ENCODE measurements around the gene PLXND1.

Gene PLXND1

DNA sequence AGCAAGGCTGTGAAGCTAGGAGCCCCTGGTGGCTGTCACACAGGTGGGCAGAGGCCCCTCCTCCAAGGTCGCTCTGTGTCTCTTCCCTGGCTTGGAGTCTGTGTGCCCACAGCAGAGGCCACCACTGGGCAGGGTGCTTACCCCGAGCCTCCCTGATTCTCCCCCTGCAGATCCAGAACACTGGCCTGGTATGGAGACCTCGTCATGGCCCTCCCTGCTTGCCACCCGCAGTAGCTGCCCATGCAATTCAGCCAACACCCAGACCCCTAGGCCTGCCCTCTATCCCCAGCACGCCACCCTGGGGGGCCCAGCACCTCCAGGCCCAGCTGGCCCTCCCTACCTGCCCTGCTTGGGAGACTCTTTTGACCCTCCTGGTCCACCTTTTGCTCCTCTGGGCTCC lies 83.5 kb downstream of the PLXND1 start:
- TF ChIP-seq, protein P1, sequence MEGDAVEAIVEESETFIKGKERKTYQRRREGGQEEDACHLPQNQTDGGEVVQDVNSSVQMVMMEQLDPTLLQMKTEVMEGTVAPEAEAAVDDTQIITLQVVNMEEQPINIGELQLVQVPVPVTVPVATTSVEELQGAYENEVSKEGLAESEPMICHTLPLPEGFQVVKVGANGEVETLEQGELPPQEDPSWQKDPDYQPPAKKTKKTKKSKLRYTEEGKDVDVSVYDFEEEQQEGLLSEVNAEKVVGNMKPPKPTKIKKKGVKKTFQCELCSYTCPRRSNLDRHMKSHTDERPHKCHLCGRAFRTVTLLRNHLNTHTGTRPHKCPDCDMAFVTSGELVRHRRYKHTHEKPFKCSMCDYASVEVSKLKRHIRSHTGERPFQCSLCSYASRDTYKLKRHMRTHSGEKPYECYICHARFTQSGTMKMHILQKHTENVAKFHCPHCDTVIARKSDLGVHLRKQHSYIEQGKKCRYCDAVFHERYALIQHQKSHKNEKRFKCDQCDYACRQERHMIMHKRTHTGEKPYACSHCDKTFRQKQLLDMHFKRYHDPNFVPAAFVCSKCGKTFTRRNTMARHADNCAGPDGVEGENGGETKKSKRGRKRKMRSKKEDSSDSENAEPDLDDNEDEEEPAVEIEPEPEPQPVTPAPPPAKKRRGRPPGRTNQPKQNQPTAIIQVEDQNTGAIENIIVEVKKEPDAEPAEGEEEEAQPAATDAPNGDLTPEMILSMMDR (IDR thresholded peaks at IDR 0.05; ENCODE audit: low read depth, low read length, missing control alignments): no peak
- DNase-seq (ENCODE audit: low read depth): no peak
- H3K4me3 ChIP-seq (ENCODE audit: low read depth, low read length): no peak overlapping the region

DNA sequence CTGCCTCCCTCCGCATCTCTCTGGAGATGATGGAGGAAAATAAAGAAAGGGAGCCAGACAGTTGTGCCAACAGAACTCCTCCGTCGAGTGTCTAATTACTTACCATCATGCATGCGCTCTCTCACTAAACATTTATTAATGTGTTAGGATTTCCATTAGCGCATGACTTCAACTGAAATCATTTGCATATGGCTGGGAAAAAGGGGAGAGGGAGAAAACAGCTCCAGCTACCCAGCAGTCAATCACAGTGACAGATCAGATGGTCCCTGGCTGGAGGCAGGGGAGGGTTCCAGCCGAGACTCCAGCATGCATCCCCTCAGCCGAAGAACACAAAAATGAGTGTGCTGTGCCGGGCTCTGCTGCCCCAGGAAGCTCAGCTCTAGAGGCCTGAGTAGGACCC lies 84.9 kb downstream of the PLXND1 start:
- TF ChIP-seq, protein P1 (IDR thresholded peaks at IDR 0.05; ENCODE audit: low read depth, low read length, missing control alignments): no peak
- no peak overlapping the region for H3K4me3 ChIP-seq (ENCODE audit: low read depth, low read length)
- no peak for DNase-seq (ENCODE audit: low read depth)

DNA sequence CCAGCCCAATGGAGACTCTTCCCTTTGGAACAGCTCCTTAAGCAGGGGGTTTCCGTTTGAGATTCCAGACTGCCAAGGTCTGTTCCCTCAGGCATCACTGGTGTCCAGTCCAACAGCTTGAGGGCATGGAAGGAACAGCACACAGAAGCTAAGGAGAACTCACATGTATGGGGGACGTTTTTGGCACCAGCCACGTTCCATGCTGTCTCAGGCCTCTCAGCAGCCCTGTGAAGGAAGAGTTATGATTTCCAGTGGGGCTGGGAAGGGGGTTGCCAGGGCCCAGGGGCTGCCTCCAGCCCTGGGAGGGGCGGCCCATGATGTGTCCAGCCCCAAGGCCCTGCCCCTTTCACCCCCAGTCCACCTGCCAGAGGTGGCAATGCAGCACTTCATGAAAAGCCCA lies 85.5 kb downstream of the PLXND1 start:
- TF ChIP-seq, protein P1 (IDR thresholded peaks at IDR 0.05; ENCODE audit: low read depth, low read length, missing control alignments): no peak
- no peak overlapping the region for H3K4me3 ChIP-seq (ENCODE audit: low read depth, low read length)
- no peak for DNase-seq (ENCODE audit: low read depth)

DNA sequence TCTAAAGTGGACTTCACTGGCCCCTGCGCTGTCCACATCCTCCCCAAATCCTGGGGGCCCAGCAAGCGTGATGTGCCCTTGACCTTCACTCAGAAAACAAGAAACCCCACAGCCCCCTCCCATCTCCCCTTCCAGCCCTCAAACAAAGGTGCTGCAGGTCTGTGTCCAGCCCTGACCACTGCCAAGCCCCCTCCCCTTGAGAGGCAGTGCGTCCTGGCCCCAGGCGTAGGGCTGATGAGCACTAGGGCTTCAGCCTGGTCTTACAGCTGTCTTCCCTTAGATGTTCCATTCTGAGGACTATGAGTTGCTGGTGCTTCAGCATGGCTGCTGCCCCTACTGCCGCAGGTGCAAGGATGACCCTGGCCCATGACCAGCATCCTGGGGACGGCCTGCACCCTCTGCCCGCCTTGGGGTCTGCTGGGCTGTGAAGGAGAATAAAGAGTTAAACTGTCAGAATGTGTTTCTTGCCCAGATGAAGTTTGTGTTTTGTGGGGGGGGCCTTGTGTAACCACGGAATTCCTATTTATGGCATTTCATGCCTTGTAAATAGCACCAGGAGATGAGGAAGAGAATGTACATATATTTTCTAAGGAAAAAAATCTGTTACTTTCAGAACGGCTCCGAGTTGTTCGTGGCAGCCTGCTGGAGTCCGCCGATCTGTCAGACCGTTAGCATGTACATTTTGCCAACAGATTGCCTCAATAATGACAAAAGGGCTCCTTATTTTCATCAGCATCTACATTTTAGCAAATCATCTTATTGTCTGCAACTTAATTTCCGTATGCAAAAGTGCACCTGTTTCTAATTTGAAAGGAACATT lies 86.4 kb downstream of the PLXND1 start:
- no peak overlapping the region for H3K4me3 ChIP-seq (ENCODE audit: low read depth, low read length)
- TF ChIP-seq, protein P1 (IDR thresholded peaks at IDR 0.05; ENCODE audit: low read depth, low read length, missing control alignments): no peak
- DNase-seq (ENCODE audit: low read depth): no peak

DNA sequence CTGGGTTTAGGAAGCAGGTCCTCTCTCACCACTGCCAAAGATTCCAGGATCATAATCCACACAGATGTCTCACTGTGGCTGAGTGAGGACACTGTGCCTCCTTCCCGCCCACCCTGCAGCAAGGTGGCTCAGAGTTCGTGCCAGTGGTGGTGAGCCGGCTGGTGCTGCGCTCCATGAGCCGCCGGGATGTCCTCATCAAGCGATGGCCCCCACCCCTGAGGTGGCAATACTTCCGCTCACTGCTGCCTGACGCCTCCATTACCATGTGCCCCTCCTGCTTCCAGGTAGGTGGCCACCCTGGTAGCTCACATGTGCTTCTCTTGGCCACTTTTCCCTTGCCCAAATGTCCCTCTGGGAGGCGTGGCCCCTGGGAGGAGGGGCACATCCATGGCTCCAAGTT lies 87.0 kb downstream of the PLXND1 start:
- TF ChIP-seq, protein P1 (IDR thresholded peaks at IDR 0.05; ENCODE audit: low read depth, low read length, missing control alignments): no peak
- no peak overlapping the region for H3K4me3 ChIP-seq (ENCODE audit: low read depth, low read length)
- no peak for DNase-seq (ENCODE audit: low read depth)

DNA sequence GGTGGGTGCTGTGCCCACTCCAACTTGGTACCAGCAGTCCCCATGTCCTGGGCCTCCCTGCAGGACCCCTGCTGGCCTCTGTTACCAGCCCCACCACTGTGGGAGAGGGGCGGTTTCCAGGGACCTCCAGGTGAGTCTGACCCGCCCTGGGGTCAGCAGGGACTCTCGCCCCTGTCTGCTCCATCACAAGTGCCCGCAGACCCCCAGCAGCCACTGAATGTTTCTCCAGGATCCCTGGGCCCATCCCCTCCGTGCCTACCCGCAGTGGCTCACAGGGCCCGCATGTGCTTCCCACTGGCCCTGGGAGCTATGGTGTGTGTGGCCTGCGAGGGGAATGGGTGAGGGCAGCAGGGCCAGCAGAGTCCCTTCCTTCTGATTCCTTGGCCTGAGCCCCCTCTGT lies 87.9 kb downstream of the PLXND1 start:
- TF ChIP-seq, protein P1 (IDR thresholded peaks at IDR 0.05; ENCODE audit: low read depth, low read length, missing control alignments): no peak

DNA sequence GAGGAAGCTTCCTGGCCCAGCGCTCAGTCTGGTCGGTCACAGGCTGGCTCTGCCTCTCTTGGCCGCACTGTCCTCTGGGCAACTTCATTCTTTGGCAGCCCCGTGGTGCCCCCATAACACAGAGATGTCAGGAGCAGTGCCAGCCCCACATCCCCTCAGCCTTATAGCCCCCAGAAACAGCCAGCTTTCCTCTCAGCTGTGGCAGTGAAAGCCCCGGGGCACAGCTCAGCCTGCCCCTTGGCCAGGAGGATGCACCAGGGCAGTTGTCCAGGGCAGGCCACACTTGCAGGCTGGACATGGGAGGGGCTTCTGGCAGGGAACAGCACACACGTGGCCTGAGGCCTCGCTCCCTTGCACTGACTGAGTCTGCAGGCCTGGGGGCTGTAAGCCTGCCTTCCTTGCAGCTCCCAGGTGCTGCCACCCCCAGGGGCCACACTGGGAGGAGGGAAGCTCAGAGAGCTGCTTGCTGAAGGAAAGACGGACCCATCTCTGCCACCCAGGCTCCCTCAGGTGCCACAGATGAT lies 88.4 kb downstream of the PLXND1 start:
- no peak for DNase-seq (ENCODE audit: low read depth)
- H3K4me3 ChIP-seq (ENCODE audit: low read depth, low read length): no peak overlapping the region
- TF ChIP-seq, protein P1 (IDR thresholded peaks at IDR 0.05; ENCODE audit: low read depth, low read length, missing control alignments): no peak

More for the DNA sequence above, 87.9 kb downstream of the PLXND1 start:
- no peak for DNase-seq (ENCODE audit: low read depth)
- no peak overlapping the region for H3K4me3 ChIP-seq (ENCODE audit: low read depth, low read length)
